Mesothelial cell of epicardium (in vitro differentiated cells): ENCODE data around the gene SLC35F1. TPM values are rescaled to one million over a fixed set of nuclear protein-coding genes. Genes with fewer than 3 reads are reported as not detected.

ENCODE experiments used
- DNase-seq, 2 experiments: peaks; one replicate each; pipeline ENCODE4 v3.0.0; 2021; ENCODE audit warnings: low spot score in 2 of 2; ENCODE audit not compliant: unreplicated experiment in 2 of 2
- H3K27ac Mint-ChIP-seq: 2 replicates; pipeline ENCODE4 v1.8.0; 2021; ENCODE audit warnings: mixed read lengths
- H3K27me3 Mint-ChIP-seq: 2 replicates; pipeline ENCODE4 v1.8.0; 2021; ENCODE audit warnings: low read depth, mixed read lengths
- H3K36me3 Mint-ChIP-seq: 2 replicates; pipeline ENCODE4 v1.8.0; 2021; ENCODE audit warnings: mixed read lengths
- H3K4me1 Mint-ChIP-seq: 2 replicates; pipeline ENCODE4 v1.8.0; 2021; ENCODE audit warnings: mixed read lengths
- H3K4me3 Mint-ChIP-seq: 2 replicates; pipeline ENCODE4 v1.8.0; 2021; ENCODE audit warnings: mild to moderate bottlenecking, moderate library complexity, mixed read lengths
- H3K9me3 Mint-ChIP-seq: 2 replicates; pipeline ENCODE4 v1.8.0; 2021; ENCODE audit warnings: mixed read lengths
- total RNA-seq: library from RNA; stranded (reverse); gene quantifications from 3 replicates; pipeline ENCODE4 v1.2.1, GENCODE V29; 2021
- TF ChIP-seq, protein P1 (sequence below): fragments of 200-600 bp; sonication (generic); IDR thresholded peaks from one replicate; pipeline ENCODE4 v1.5.0; 2021; ENCODE audit warnings: antibody characterized with exemption; ENCODE audit not compliant: unreplicated experiment

The SLC35F1 gene
- total RNA-seq, 1 donor from 2014 or later = 0.78 TPM

DNA sequence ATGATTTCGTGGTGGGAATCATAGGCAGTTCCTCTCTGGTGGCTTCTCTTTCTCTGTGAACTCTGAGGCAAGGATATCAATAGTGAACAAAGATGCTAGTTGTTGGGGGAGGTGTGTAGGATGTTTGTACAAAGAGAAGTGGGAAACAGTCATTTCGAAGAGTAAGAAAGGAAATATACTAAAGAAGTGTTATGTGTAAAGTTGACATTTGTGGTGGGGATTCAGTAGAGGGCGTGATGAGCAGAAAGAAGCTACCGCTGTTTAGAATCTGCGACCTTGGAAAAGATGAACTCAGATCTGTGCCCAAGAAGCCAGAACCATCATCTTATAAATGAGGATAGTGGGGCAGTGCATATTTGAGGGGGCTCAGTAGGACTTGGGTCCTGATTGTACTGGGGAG is 11.4 kb downstream of the SLC35F1 start:
- Mint-ChIP-seq H3K4me3 (no peak overlapping the region), H3K4me1 (no peaks in the 10 kb centered on the region), H3K27me3 (peaks cover 14% of the 10 kb centered on the region), H3K36me3 (no peaks in the 10 kb centered on the region), H3K27ac (no peak overlapping the region), H3K9me3 (no peaks in the 10 kb centered on the region)
- TF ChIP-seq, protein P1, sequence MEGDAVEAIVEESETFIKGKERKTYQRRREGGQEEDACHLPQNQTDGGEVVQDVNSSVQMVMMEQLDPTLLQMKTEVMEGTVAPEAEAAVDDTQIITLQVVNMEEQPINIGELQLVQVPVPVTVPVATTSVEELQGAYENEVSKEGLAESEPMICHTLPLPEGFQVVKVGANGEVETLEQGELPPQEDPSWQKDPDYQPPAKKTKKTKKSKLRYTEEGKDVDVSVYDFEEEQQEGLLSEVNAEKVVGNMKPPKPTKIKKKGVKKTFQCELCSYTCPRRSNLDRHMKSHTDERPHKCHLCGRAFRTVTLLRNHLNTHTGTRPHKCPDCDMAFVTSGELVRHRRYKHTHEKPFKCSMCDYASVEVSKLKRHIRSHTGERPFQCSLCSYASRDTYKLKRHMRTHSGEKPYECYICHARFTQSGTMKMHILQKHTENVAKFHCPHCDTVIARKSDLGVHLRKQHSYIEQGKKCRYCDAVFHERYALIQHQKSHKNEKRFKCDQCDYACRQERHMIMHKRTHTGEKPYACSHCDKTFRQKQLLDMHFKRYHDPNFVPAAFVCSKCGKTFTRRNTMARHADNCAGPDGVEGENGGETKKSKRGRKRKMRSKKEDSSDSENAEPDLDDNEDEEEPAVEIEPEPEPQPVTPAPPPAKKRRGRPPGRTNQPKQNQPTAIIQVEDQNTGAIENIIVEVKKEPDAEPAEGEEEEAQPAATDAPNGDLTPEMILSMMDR = no peak
- no peak for DNase-seq

GRCh38 chr6:117919275-117919674 is 12.2 kb downstream of the SLC35F1 start:
- Mint-ChIP-seq H3K9me3 (no peaks in the 10 kb centered on the region), H3K27me3 (peaks cover 14% of the 10 kb centered on the region), H3K4me1 (no peaks in the 10 kb centered on the region), H3K36me3 (no peaks in the 10 kb centered on the region), H3K4me3 (no peak overlapping the region), H3K27ac (no peak overlapping the region)
- no peak for DNase-seq
- TF ChIP-seq, protein P1 = no peak

GRCh38 chr6:117919775-117920729 is 13.0 kb downstream of the SLC35F1 start:
- peaks cover 14% of the 10 kb centered on the region for H3K27me3 Mint-ChIP-seq
- H3K4me1 Mint-ChIP-seq = no peaks in the 10 kb centered on the region
- no peak overlapping the region for H3K4me3 Mint-ChIP-seq
- H3K36me3 Mint-ChIP-seq = no peaks in the 10 kb centered on the region
- no peak overlapping the region for H3K27ac Mint-ChIP-seq
- peak in 1 of 2 experiments; percentile 45 for DNase-seq
- TF ChIP-seq, protein P1 = no peak
- no peaks in the 10 kb centered on the region for H3K9me3 Mint-ChIP-seq

DNA sequence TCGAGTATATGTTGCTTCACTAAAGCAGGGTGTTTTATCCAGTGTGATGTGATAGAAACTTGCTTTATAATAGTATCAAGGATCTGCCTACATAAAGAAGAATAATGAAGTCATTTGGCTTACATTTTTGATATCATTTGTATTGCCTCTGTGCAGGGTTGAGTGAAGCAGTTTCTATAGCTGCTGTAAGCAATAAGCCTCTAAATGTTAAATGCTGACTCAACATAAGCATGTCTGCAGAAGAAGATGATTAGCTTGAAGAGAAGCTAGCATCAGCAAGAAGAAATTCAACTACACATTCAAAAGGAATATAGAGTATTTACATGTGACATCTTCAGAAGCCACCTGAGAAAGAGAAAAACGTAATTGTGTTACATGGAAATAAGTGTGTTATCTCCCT is 17.6 kb downstream of the SLC35F1 start:
- Mint-ChIP-seq H3K4me3 (no peak overlapping the region), H3K27ac (no peak overlapping the region), H3K9me3 (peaks cover 14% of the 10 kb centered on the region), H3K36me3 (peaks cover 3% of the 10 kb centered on the region), H3K27me3 (peaks cover 14% of the 10 kb centered on the region), H3K4me1 (no peaks in the 10 kb centered on the region)
- DNase-seq = no peak
- TF ChIP-seq, protein P1 = no peak

GRCh38 chr6:117927866-117928265 is 20.8 kb downstream of the SLC35F1 start:
- DNase-seq = no peak
- Mint-ChIP-seq H3K4me3 (no peak overlapping the region), H3K4me1 (no peaks in the 10 kb centered on the region), H3K27ac (no peak overlapping the region), H3K27me3 (peaks cover under 1% of the 10 kb centered on the region), H3K9me3 (peaks cover 17% of the 10 kb centered on the region), H3K36me3 (peaks cover 3% of the 10 kb centered on the region)
- TF ChIP-seq, protein P1 = no peak
